GM21390 (cell line): Measurements from ENCODE around the gene TIGD1.

ENCODE experiments used
- ATAC-seq: cut with Tn5 transposase; IDR thresholded peaks from one replicate; pipeline ENCODE4 v1.9.1; 2021; ENCODE audit not compliant: unreplicated experiment

TIGD1 gene

DNA sequence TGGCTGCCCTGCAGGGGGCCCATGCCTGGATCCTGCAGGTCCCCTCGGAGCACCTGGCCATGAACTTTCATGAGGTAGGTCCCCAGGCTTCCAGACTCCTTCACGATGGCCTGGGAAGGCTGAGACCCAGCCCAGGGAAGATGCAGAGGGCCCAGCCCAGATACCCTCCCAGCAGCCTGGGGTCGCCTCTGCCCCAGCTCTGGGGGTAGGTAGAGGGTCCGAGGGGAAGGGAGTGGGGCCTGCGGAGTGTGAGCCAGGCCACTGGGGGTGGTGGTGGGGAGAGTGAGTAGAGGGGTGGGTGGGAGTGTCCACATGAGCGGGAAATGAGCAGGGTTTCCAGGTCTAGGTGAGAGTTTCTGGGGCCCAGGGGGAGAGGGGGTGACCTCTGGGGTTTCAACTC, 25.6 kb downstream of the TIGD1 start:
- no peak for ATAC-seq

DNA sequence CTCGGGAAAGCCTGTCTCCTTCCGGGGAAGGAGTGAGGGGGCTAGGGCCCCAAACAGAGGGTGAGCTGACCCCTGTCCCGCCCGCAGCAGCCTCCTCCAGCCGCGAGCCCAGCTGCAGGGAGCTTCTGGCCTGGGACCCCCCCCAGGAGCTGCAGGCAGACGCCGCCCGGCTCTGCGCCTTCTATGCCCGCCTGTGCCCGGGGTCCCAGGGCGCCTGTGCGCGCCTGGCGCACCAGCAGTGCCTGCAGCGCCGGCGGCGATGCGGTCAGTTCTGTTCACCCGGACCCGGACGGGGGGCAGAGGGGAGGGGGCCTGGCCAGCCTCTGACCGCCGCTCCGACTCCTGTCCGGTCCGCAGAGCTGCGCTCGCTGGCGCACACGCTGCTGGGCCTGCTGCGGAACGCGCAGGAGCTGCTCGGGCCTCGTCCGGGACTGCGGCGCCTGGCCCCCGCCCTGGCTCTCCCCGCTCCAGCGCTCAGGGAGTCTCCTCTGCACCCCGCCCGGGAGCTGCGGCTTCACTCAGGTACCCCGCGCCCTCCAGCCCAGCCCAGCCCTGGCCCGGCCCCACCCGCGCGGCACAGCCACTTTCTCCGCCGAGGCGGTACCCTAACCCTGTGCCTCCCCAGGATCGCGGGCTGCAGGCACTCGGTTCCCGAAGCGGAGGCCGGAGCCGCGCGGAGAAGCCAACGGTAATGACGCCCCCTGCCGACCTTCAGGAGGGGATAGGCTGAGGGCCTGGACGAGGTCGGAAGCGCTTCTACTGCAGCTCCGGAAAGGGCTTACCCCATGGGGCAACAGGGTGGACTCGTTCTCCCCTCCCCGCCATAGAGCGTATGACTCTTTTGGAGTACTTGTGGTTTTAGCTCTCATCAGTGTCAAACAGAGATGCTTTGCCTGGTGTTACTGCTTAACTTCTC, 26.4 kb downstream of the TIGD1 start:
- ATAC-seq: no peak

DNA sequence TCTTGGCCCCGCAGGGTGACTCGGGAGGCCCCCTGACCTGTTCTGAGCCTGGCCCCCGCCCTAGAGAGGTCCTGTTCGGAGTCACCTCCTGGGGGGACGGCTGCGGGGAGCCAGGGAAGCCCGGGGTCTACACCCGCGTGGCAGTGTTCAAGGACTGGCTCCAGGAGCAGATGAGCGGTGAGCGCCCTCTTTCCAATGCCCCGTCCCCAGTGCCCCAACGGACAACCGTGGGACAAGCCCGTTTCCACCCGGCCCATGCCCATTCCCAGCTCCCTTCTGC, 27.0 kb downstream of the TIGD1 start:
- ATAC-seq: no peak

DNA sequence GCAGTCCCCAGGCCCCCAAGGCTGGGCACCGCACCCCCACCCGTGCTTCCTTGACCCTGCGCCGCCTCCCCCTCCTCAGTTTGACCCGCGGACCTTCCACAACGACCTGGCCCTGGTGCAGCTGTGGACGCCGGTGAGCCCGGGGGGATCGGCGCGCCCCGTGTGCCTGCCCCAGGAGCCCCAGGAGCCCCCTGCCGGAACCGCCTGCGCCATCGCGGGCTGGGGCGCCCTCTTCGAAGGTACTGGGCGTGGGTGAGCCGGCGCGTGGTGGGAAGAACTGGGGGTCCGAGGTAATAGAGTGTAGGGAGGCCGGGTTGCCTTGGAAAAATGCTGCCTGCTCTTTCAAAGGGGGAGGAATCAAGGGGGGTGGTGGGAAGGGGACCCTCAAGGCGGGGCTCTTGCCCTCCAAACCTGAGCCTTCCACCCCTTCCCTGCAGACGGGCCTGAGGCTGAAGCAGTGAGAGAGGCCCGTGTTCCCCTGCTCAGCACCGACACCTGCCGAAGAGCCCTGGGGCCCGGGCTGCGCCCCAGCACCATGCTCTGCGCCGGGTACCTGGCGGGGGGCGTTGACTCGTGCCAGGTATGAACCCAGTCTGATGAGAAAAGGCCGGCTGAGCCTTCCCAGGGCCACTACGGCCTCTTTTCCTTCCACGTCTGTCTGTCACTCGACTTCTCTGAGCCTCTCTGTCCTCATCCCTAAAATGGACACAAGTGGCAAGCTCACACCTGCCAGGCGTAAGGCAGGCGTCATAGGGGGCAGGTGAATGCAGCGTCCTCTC, 27.5 kb downstream of the TIGD1 start:
- ATAC-seq: no peak

DNA sequence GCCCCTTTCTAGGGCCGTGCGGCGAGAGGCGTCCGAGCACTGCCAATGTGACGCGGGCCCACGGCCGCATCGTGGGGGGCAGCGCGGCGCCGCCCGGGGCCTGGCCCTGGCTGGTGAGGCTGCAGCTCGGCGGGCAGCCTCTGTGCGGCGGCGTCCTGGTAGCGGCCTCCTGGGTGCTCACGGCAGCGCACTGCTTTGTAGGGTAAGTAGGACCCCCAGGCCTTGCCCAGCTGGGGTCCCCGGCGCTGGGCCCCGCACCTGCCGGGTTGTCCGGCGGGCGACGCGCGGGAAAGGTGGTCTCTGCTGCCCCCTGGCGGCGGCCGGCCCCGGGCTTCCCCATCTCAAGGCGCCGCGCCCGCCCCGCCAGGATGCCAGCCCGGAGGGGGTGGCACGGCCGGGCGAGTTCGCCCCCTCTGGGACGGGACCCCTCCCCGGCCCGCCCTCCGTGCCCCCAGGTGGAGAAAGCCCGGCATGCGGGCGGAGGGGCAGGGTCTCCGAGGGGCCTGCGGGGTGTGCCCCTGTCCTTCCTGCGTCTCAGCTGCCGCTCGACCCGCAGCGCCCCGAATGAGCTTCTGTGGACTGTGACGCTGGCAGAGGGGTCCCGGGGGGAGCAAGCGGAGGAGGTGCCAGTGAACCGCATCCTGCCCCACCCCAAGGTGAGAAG, 28.3 kb downstream of the TIGD1 start:
- no peak for ATAC-seq

DNA sequence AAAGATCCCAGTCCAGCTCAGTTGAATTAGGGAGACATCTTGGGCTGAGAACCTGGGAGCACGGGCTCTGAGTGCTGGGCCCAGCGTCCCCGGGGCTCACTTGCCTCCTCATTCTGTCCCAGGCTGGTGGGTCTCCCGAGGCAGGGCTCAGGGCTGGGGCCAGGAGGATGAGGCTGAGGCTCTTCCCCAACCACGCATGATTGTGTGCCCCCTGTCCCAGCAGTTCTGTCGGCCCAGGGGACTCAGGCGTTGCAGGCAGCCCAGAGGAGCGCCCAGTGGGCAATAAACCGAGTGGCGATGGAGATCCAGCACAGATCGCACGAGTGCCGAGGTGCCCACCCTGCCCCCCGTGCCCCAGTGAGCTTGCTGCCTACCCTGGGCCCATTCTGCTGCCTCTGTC, 29.3 kb downstream of the TIGD1 start:
- no peak for ATAC-seq

DNA sequence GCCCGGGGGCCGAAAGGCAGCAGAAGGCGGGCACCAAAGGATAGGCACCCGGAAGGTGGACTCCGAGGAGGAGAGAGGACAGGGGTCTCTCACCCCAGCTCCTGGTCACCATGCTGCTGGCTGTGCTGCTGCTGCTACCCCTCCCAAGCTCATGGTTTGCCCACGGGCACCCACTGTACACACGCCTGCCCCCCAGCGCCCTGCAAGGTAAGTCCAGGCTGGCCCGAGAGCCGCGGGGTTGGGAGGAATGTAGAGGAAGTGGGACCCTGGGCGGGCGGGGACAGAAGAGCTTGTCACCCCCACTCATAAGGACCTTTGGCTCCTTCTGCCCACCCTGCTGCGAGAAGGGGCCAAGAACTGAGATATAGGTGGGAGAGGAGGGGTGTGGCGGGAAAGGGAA, 29.9 kb downstream of the TIGD1 start:
- no peak for ATAC-seq

DNA sequence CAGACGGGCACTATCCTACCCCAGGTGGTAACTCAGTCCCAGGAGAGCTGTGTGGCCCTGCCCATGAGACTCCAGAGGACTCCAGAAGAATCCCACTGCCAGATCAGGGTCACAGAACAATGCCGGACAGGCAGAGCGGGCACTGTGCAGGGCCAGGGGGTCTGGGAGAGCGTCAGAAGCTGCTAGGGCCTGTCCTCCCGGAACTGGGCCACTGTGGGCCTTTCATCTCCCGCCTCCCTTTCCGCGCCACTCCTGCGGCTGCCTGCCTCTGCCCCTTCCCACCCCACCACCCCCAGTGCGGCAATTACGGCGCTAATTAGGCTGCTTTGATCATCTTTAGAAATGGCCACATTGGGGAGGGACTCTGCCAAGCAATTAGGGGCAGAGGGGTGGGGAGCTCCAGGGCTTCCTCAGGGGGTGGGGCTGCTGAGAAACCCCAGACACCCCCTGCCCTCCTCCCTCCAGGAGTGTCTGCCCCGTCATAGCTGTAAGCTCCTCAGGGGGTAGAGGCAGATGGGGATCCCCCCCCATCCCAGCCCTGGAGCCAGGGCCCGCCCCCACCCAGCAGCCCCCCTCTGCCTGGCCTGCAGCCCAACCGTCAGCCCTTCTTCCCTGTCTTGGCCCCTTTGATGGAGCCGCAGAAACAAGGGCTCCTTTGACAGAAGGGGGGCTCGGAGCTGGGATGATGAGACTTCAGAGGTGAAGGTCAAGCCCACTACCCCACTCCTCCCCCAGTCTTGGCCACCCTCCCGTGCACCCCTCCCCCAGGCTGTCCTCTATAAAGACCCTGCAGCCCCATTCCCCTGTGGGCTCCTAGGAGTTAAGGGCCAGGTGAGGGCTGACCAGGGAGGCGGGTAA, 30.5 kb downstream of the TIGD1 start, which contains the start of gene PRSS56:
TSS of gene PRSS56 (plus strand) at position 808 of the 858 bp plus-strand sequence. CDS start 211 bp downstream, outside the sequence.
- ATAC-seq: no peak

DNA sequence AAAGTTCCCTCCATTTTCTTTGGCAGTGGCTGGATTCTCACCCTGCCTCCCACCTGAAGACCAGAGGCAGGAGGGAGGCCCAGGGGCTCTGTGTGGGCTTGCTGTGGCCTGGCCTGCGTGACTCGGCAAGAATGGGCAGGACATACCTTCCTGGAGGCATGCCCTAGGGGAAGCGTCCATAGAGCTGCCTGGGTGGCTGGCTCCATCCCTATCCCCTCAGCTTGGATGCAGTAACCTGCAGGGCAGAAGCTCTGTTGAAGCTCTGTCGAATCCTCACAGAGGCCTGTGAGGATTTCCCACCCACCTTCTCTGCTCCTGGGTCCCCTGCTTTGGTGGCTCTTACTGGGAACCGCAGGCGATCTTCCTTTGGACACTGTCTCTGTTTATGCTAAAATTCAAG, 31.5 kb downstream of the TIGD1 start:
- no peak for ATAC-seq

DNA sequence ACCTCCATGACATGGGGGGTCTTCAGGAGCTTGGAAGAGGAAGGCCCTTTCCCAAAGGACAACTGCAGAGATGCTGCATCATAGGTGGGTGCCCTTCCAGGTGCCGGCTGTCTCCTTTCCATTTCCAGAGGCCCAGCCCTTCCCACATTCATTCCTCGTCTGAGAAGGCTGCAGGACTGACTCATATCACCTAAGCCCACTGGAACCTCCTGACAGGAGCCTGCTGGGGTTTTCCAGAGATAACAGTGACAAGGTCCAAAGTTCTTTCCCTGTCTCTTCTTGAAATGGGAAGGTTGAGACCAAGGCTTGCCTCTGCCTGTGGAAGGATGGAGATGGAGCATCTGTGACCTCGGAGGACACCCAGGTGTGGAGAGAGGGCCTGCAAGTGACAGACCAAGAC, 33.8 kb downstream of the TIGD1 start:
- no peak for ATAC-seq

DNA sequence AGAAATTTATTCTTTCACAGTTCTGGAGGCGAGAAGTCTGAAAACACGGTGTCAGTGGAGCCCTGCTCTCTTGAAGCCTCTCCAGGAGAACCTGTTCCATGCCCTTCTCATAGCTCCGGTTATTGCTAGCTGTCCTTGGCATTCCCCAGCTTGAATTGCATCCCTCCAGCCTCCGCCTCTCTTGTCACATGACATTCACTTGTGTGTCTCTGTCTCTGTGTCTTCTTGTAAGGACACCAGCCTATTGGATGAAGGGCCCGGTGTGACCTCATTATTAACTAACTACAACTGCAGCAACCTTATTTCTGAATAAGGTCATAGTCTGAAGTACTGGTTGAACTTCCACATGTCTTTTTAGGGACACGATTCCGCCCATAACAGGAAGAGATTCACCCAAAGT, 34.7 kb downstream of the TIGD1 start:
- no peak for ATAC-seq

DNA sequence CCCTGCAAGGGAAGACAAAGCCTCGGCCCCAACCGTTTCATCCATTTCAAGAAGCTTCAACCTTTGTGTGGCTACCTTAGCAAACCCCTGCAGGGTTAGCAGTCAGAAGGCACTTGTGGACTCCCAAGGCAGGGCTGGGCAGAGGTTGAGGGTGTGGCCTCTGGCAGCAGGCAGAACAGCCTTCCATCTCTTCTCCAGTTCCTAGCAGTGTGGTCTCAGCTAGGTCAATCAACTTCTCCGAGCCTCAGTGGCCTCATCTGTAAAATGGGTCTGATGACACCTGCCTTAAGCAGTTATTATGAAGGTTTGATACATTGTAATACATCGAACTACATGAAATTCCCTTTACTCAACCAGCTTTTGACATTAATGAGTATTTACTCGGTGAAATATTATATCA, 37.0 kb downstream of the TIGD1 start:
- ATAC-seq: no peak

DNA sequence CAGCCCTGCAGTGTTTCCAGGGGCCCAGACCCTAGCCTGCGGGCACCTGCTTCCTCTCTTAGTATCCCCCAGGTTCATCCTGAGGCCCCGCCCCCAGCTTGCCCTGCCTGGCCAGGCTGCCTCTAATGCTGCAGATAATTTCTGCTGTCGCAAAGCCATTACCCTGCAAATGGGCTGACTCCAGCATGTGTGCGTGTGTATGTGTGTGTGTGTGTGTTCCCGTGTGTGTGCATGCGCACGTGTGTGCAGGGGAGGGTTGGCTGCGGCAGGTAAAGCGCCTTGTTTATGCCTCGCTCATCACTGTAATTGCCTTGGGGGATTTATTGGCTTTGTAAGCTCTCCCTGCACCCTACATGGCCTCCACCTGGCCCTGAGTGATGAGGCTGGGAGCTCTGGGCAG, 37.8 kb downstream of the TIGD1 start:
- ATAC-seq: no peak

DNA sequence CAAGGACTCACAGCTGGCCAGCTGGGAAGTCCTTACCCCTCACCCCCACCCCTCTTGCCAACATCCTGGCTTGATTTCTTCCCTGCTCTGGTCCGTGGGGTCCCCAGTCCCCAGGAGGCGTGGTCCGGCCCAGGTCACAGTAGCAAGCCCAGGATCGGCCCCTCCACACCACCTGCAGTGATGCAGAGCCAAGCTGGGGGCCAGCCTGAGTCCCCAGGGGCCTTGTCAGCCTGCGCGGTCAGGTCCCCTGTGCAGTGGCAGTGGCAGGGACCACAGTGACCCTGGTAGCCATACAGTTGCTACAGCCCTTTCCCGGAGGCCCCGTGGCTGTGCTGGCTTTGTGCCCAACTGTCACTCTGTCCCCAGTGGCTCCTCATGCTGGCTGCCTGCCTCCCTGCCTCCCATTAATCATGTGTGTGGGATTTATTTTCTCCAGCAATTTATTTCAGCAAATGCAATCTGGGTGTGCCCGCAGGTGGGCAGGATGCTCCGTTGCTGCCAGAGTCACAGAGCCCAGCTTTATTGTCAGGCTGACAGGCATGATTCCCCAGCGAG, 38.9 kb downstream of the TIGD1 start:
- no peak for ATAC-seq

DNA sequence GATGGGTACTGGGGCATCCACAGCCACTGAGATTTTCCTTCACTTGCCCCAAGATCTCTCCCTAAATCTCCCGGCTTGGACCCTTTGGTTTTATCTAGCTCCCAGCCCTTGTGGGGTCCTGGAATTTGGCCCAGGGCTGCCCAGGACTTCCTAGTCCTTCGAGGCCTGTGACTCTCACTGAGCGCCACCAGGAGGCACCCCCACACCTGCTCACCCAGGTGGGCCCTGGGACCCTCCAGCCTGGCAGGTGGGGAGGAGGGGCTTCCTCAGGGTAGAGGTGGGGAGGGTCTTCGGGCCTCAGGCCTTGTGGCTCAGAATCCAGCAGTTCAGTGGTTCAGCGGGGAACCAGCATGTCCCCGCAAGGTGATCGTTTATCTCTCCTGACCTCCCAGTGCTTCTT, 42.1 kb downstream of the TIGD1 start:
- ATAC-seq: no peak

DNA sequence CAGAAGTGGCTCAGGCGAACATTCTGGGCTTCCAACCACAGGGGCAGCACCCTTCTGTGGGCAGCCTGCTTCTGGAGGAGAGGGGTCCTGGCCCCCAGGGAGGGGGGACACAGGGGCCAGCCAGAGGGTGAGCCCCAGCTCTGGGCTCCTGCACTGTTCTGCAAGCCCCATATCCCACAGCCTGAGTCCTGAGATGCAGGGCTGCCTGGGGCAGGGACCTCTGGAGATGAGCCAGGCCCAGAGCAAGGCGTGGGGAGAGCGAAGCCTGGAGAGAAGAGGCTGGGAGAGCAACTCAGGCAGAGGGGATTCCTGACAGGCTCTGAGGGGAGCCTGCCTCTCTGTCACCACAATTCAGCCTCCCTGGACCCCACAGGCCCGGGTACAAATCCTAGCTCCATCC, 43.6 kb downstream of the TIGD1 start:
- ATAC-seq: no peak

DNA sequence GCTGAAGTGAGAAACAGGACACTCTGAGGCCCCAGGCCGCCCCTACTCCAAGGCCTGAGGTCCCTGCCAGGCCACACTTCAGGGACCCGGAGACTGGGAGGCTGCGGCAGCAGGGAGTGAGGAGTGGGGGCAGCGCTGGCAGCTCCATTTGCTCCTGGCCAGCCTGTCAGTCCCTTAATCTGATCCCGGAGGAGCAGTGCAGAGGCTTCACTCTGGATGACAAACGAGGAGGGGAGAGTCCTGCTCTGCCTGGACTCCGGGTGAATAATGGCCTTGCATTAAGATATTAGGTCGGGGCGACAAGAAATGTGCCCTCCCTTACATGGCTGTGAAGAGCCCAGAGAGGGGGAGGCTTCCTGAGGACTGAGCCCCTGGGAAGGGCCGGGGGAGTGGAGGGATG, 44.5 kb downstream of the TIGD1 start:
- ATAC-seq: no peak

DNA sequence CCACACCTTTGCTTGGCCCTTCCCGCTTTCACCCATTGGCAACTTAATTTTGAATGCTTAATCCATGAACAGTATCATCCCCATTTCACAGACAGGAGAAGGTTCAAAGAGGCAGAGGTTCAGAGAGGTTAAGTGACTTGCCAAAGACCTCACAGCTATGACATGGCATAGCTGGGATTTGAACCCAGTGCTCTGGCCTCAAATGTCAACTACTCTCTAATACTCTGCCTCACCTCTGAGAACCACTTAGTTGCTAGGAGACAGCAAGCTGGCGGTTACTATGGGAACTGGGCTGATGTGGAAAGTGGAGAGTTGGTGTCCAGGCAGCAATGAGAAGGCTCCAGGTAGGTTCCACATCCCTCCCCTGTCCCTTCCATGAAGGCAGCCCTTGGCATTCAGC, 45.9 kb downstream of the TIGD1 start:
- ATAC-seq: no peak

DNA sequence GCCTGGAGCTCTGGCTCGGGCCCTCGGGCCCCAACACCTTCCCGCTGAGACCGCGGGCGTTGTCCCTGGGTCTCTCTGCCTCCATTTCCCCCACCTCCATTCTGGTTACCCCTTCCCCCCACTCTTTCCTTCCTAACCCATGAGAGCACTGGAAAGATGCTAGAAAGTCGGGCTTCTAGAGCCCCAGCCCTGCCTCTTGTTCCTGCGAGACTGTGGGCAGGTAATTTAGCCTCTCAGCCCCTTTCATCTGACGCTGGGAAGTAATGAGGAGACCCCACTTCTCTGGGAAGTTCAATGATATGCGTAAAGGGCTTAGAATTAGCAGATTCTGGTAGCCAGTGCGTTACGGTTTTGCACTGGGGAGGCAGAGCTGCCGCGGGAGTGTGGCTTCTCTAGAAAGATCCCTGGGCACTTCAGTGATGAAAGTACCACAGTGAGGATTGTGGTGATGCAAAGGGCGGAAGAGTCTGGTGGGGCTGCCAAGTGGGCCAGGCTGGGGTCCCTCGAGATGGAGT, 46.5 kb downstream of the TIGD1 start:
- ATAC-seq: no peak
